ENCODE measurements around the gene AAMP. TPM values are rescaled to one million over a fixed set of nuclear protein-coding genes. Genes with fewer than 3 reads are reported as not detected.

Gene AAMP
- total RNA-seq, 2 donors from 2014 or later: 96.1 to 137 TPM

- TF ChIP-seq CTCF (IDR thresholded peaks at IDR 0.05): no peak
- DNase-seq: peak; percentile 97
- H3K4me1 ChIP-seq: peaks cover 43% of the 10 kb centered on the region
- peak overlapping the region; percentile 81 to 92 for H3K9ac ChIP-seq (ENCODE audit: low read depth in 2 of 2, low read length in 2 of 2)
- intact Hi-C loops (cut with DNase I): no loop called here
- no peaks in the 10 kb centered on the region for H3K9me3 ChIP-seq
- no peaks in the 10 kb centered on the region for H3K27me3 ChIP-seq
- H3K27ac ChIP-seq: peak overlapping the region; percentile 98
- H3K36me3 ChIP-seq: peaks cover 3% of the 10 kb centered on the region
- peak overlapping the region; percentile 32 for H3K4me3 ChIP-seq
Measured at GRCh38 chr2:218286570-218287459, 16.9 kb upstream of the AAMP start.

GRCh38 chr2:218285604-218286003 lies 15.7 kb upstream of the AAMP start:
- H3K4me1 ChIP-seq: peaks cover 43% of the 10 kb centered on the region
- DNase-seq: no peak
- peaks cover 11% of the 10 kb centered on the region for H3K36me3 ChIP-seq
- no peak for TF ChIP-seq CTCF (IDR thresholded peaks at IDR 0.05)
- no peaks in the 10 kb centered on the region for H3K9me3 ChIP-seq
- H3K27ac ChIP-seq: peak overlapping the region; percentile 98
- peak overlapping the region; percentile 32 for H3K4me3 ChIP-seq
- H3K27me3 ChIP-seq: no peaks in the 10 kb centered on the region
- intact Hi-C loops (cut with DNase I): no loop called here
- peak overlapping the region; percentile 81 to 92 for H3K9ac ChIP-seq (ENCODE audit: low read depth in 2 of 2, low read length in 2 of 2)

GRCh38 chr2:218284106-218284811 lies 14.3 kb upstream of the AAMP start:
- H3K36me3 ChIP-seq: peaks cover 21% of the 10 kb centered on the region
- TF ChIP-seq CTCF (IDR thresholded peaks at IDR 0.05): no peak
- H3K4me3 ChIP-seq: no peak overlapping the region
- no peaks in the 10 kb centered on the region for H3K9me3 ChIP-seq
- intact Hi-C loops (cut with DNase I): no loop called here
- no peaks in the 10 kb centered on the region for H3K27me3 ChIP-seq
- DNase-seq: no peak
- peaks cover 34% of the 10 kb centered on the region for H3K4me1 ChIP-seq
- peak overlapping the region; percentile 24 for H3K27ac ChIP-seq
- peak overlapping the region; percentile 30 to 53 for H3K9ac ChIP-seq (ENCODE audit: low read depth in 2 of 2, low read length in 2 of 2)

GRCh38 chr2:218282173-218282991 lies 12.4 kb upstream of the AAMP start:
- no peak for DNase-seq
- H3K36me3 ChIP-seq: peaks cover 33% of the 10 kb centered on the region
- no peaks in the 10 kb centered on the region for H3K9me3 ChIP-seq
- H3K4me3 ChIP-seq: no peak overlapping the region
- intact Hi-C loops (cut with DNase I): no loop called here
- TF ChIP-seq CTCF (IDR thresholded peaks at IDR 0.05): no peak
- no peaks in the 10 kb centered on the region for H3K27me3 ChIP-seq
- H3K27ac ChIP-seq: peak overlapping the region; percentile 18
- peak overlapping the region; percentile 38 to 58 for H3K9ac ChIP-seq (ENCODE audit: low read depth in 2 of 2, low read length in 2 of 2)
- peaks cover 25% of the 10 kb centered on the region for H3K4me1 ChIP-seq

- no peaks in the 10 kb centered on the region for H3K27me3 ChIP-seq
- DNase-seq: no peak
- no peak overlapping the region for H3K4me3 ChIP-seq
- H3K9me3 ChIP-seq: no peaks in the 10 kb centered on the region
- peak overlapping the region; percentile 18 for H3K27ac ChIP-seq
- intact Hi-C loops (cut with DNase I): no loop called here
- peaks cover 25% of the 10 kb centered on the region for H3K4me1 ChIP-seq
- peaks cover 41% of the 10 kb centered on the region for H3K36me3 ChIP-seq
- H3K9ac ChIP-seq (ENCODE audit: low read depth in 2 of 2, low read length in 2 of 2): no peak overlapping the region
- no peak for TF ChIP-seq CTCF (IDR thresholded peaks at IDR 0.05)
Measured at GRCh38 chr2:218281449-218281848, 11.5 kb upstream of the AAMP start.

Measured in colonic mucosa (tissue), 4 donors.